ENCODE results near the gene ANKRD11.

DNA sequence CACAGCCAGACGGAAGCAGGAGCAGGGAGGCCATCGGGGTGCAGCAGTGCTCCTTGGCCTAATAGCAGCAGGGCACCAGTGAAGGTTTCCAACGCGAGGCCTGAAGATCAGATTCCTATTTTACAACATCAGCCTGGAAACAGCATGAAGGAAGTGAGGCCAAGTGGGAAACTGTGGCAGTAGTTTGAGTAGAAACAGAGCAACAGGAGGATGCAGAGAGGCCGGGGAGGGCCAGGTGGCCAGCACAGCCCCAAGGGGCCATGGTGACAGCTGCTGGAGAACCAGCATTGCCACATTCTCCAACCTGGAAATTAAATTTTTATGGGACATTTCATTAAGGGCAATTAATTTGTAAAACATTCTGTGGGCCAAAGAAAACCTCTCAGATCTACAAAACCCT is 3.4 kb upstream of the ANKRD11 start:
- TF ChIP-seq CTCF (IDR thresholded peaks at IDR 0.05) (no peak), POLR2AphosphoS5 (IDR thresholded peaks at IDR 0.05) (no peak), POLR2A (IDR thresholded peaks at IDR 0.05) (no peak)
